ENCODE results near the gene YDJC.

The YDJC gene

GRCh38 chr22:21665047-21665851, 35.4 kb upstream of the YDJC start:
- Histone ChIP-seq H3K79me2 (ENCODE audit: insufficient read depth, low read length) (peaks cover 4% of the 10 kb centered on the region; the same call in 1 of the 2 replicates), H2AFZ (ENCODE audit: low read depth, low read length, severe bottlenecking) (peak overlapping the region; percentile 82), H3K9ac (ENCODE audit: low read length) (peak overlapping the region; percentile 73), H3K4me3 (ENCODE audit: insufficient read depth, low read length, poor library complexity, severe bottlenecking) (peak overlapping the region; percentile 85), H3K27me3 (ENCODE audit: low read length) (no peaks in the 10 kb centered on the region), H3K36me3 (ENCODE audit: low read length) (no peaks in the 10 kb centered on the region), H3K4me2 (ENCODE audit: low read depth, low read length, poor library complexity, severe bottlenecking) (peak overlapping the region; percentile 62), H4K20me1 (ENCODE audit: low read depth, low read length) (no peaks in the 10 kb centered on the region), H3K27ac (ENCODE audit: low read depth, low read length) (peak overlapping the region; percentile 63; the same call in 1 of the 2 replicates), H3K9me2 (replicated peaks; ENCODE audit: insufficient read depth, low read length) (no peaks in the 10 kb centered on the region), H3F3A (ENCODE audit: insufficient read depth) (no peaks in the 10 kb centered on the region), H3K9me3 (ENCODE audit: insufficient read depth, low read length) (no peaks in the 10 kb centered on the region)
- TF ChIP-seq EZH2phosphoT487 (conservative IDR thresholded peaks at IDR 0.05; ENCODE audit: low read length): no peak

GRCh38 chr22:21663738-21664137, 33.9 kb upstream of the YDJC start:
- Histone ChIP-seq H2AFZ (ENCODE audit: low read depth, low read length, severe bottlenecking) (no peak overlapping the region), H3K36me3 (ENCODE audit: low read length) (no peaks in the 10 kb centered on the region), H3K4me3 (ENCODE audit: insufficient read depth, low read length, poor library complexity, severe bottlenecking) (no peak overlapping the region), H3K9me3 (ENCODE audit: insufficient read depth, low read length) (no peaks in the 10 kb centered on the region), H3K9me2 (replicated peaks; ENCODE audit: insufficient read depth, low read length) (no peaks in the 10 kb centered on the region), H3K9ac (ENCODE audit: low read length) (no peak overlapping the region), H3F3A (ENCODE audit: insufficient read depth) (no peaks in the 10 kb centered on the region), H3K79me2 (ENCODE audit: insufficient read depth, low read length) (peaks cover 4% of the 10 kb centered on the region; the same call in 1 of the 2 replicates), H4K20me1 (ENCODE audit: low read depth, low read length) (no peaks in the 10 kb centered on the region), H3K27me3 (ENCODE audit: low read length) (no peaks in the 10 kb centered on the region), H3K4me2 (ENCODE audit: low read depth, low read length, poor library complexity, severe bottlenecking) (no peak overlapping the region), H3K27ac (ENCODE audit: low read depth, low read length) (no peak overlapping the region)
- TF ChIP-seq EZH2phosphoT487 (conservative IDR thresholded peaks at IDR 0.05; ENCODE audit: low read length): no peak
- no peak for TF ChIP-seq CTCF (IDR thresholded peaks at IDR 0.05; ENCODE audit: insufficient read depth, low read length, poor library complexity, severe bottlenecking)

- no peak overlapping the region for H3K4me2 ChIP-seq (ENCODE audit: low read depth, low read length, poor library complexity, severe bottlenecking)
- H3K27me3 ChIP-seq (ENCODE audit: low read length): no peaks in the 10 kb centered on the region
- peaks cover 3% of the 10 kb centered on the region; the same call in 1 of the 2 replicates for H3K79me2 ChIP-seq (ENCODE audit: insufficient read depth, low read length)
- H2AFZ ChIP-seq (ENCODE audit: low read depth, low read length, severe bottlenecking): no peak overlapping the region
- H4K20me1 ChIP-seq (ENCODE audit: low read depth, low read length): no peaks in the 10 kb centered on the region
- no peak for TF ChIP-seq CTCF (IDR thresholded peaks at IDR 0.05; ENCODE audit: insufficient read depth, low read length, poor library complexity, severe bottlenecking)
- no peak for TF ChIP-seq EZH2phosphoT487 (conservative IDR thresholded peaks at IDR 0.05; ENCODE audit: low read length)
- no peak overlapping the region for H3K4me3 ChIP-seq (ENCODE audit: insufficient read depth, low read length, poor library complexity, severe bottlenecking)
- H3K9me3 ChIP-seq (ENCODE audit: insufficient read depth, low read length): no peaks in the 10 kb centered on the region
- H3F3A ChIP-seq (ENCODE audit: insufficient read depth): peaks cover 3% of the 10 kb centered on the region; the same call in 1 of the 2 replicates
- no peak overlapping the region for H3K9ac ChIP-seq (ENCODE audit: low read length)
- H3K36me3 ChIP-seq (ENCODE audit: low read length): no peaks in the 10 kb centered on the region
- no peaks in the 10 kb centered on the region for H3K9me2 ChIP-seq (replicated peaks; ENCODE audit: insufficient read depth, low read length)
- H3K27ac ChIP-seq (ENCODE audit: low read depth, low read length): no peak overlapping the region
Measured at GRCh38 chr22:21661991-21662390, 32.2 kb upstream of the YDJC start.

GRCh38 chr22:21660904-21661303, 31.1 kb upstream of the YDJC start:
- no peak overlapping the region for H3K27ac ChIP-seq (ENCODE audit: low read depth, low read length)
- H2AFZ ChIP-seq (ENCODE audit: low read depth, low read length, severe bottlenecking): no peak overlapping the region
- H3K4me2 ChIP-seq (ENCODE audit: low read depth, low read length, poor library complexity, severe bottlenecking): no peak overlapping the region
- no peak overlapping the region for H3K9ac ChIP-seq (ENCODE audit: low read length)
- H3K79me2 ChIP-seq (ENCODE audit: insufficient read depth, low read length): no peaks in the 10 kb centered on the region
- H3K9me2 ChIP-seq (replicated peaks; ENCODE audit: insufficient read depth, low read length): no peaks in the 10 kb centered on the region
- H3K4me3 ChIP-seq (ENCODE audit: insufficient read depth, low read length, poor library complexity, severe bottlenecking): no peak overlapping the region
- peaks cover 10% of the 10 kb centered on the region; the same call in 1 of the 2 replicates for H3F3A ChIP-seq (ENCODE audit: insufficient read depth)
- H4K20me1 ChIP-seq (ENCODE audit: low read depth, low read length): no peaks in the 10 kb centered on the region
- H3K27me3 ChIP-seq (ENCODE audit: low read length): no peaks in the 10 kb centered on the region
- H3K36me3 ChIP-seq (ENCODE audit: low read length): no peaks in the 10 kb centered on the region
- H3K9me3 ChIP-seq (ENCODE audit: insufficient read depth, low read length): no peaks in the 10 kb centered on the region
- TF ChIP-seq CTCF (IDR thresholded peaks at IDR 0.05; ENCODE audit: insufficient read depth, low read length, poor library complexity, severe bottlenecking) (no peak), EZH2phosphoT487 (conservative IDR thresholded peaks at IDR 0.05; ENCODE audit: low read length) (no peak)
